Heart left ventricle (tissue), 13 donors: ENCODE data around the gene ACOX1.

Experiments
- POLR2A ChIP-seq, 2 donors: fragments of 450-650 bp; IDR thresholded peaks; one replicate each; pipeline ENCODE4 v1.6.1; 2017; ENCODE audit warnings: antibody characterized with exemption in 2 of 2, mild to moderate bottlenecking in 2 of 2, moderate library complexity in 2 of 2
- TF ChIP-seq, protein P1 (sequence below), 12 donors: fragments of 200-600 bp; sonication (generic) in 4 of 12; IDR thresholded peaks; one replicate each; pipeline versions ENCODE4 v1.5.0 to v1.8.0; 2018 to 2022; ENCODE audit warnings: antibody characterized with exemption in 12 of 12, mild to moderate bottlenecking in 5 of 12
- donor health status: ischemic (EF 13 %, LVEDD 7.1; RV severe dilation, severe dysfunction).
- donor health status: DM: no; HTN: yes; CAD: no.
- donor health status: DM: no; HTN: no; CAD: no.
- donor health status: ischemic (EF 25% LVEDD 6.9; RV normal size, moderate dysfunction).
- donor health status: ischemic (EF 25% LVEDD 5.7; RV mildly dilated, moderate dysfunction).
- donor health status: ischemic (EF 35%, LVEDD 5.7; RV mildly dilated, moderate dysfunction).
- donor health status: nonischemic (EF 11% LVEDD 7.7; RV severe dilation, severe dysfunction).
- donor health status: DM: yes; HTN: yes; CAD: no.
- donor health status: PGD.
- donor health status: ischemic (EF 29% LVEDD 5.4; RV normal size, mild dysfunction).
- donor health status: nonischemic (EF 23%, LVEDD 6.1; RV moderate dilation, normal function).

DNA sequence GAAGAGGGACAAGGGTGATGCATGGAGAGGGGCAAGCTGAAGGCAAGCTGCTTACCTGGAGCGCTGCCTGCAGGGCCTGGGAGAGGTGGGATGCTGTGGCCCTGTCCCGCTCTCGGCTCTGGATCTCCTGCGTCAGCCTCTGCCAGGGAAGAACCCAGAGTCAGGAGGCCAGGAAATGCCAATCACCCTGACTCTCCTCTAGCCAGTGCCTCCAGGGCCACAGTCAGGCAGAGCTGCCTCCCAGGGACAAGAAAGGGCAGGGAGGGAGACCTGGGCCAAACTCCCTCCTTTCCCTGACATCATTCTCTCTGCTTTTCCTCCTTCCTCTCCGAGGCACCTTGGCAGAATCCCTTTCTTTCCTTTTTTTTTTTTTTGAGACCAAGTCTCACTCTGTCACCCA lies 33.0 kb upstream of the ACOX1 start:
- TF ChIP-seq, protein P1, sequence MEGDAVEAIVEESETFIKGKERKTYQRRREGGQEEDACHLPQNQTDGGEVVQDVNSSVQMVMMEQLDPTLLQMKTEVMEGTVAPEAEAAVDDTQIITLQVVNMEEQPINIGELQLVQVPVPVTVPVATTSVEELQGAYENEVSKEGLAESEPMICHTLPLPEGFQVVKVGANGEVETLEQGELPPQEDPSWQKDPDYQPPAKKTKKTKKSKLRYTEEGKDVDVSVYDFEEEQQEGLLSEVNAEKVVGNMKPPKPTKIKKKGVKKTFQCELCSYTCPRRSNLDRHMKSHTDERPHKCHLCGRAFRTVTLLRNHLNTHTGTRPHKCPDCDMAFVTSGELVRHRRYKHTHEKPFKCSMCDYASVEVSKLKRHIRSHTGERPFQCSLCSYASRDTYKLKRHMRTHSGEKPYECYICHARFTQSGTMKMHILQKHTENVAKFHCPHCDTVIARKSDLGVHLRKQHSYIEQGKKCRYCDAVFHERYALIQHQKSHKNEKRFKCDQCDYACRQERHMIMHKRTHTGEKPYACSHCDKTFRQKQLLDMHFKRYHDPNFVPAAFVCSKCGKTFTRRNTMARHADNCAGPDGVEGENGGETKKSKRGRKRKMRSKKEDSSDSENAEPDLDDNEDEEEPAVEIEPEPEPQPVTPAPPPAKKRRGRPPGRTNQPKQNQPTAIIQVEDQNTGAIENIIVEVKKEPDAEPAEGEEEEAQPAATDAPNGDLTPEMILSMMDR (IDR thresholded peaks at IDR 0.05): no peak
- TF ChIP-seq POLR2A (IDR thresholded peaks at IDR 0.05): no peak
